BE2C (cell line): ENCODE measurements around the gene FBXW8. TPM values are rescaled to one million over a fixed set of nuclear protein-coding genes. Genes with fewer than 3 reads are reported as not detected.

ENCODE experiments used
- DNase-seq: peaks from one replicate; pipeline ENCODE4 v3.0.0-alpha.2; 2020
- H3K27me3 ChIP-seq: fragments of 250-450 bp; sonication (Bioruptor Pico); 2 replicates; pipeline ENCODE4 v1.5.1; 2020; ENCODE audit warnings: mild to moderate bottlenecking
- H3K36me3 ChIP-seq: fragments of 250-450 bp; sonication (Bioruptor Pico); 2 replicates; pipeline ENCODE4 v1.5.1; 2020; ENCODE audit warnings: mild to moderate bottlenecking
- H3K4me1 ChIP-seq: fragments of 250-450 bp; sonication (Bioruptor Pico); 2 replicates; pipeline ENCODE4 v1.5.1; 2020
- H3K4me3 ChIP-seq: 2 replicates; pipeline ENCODE4 v1.5.1; 2011; ENCODE audit warnings: low read depth, low read length
- H3K9me3 ChIP-seq: fragments of 250-450 bp; sonication (Bioruptor Pico); 2 replicates; pipeline ENCODE4 v1.5.1; 2020
- polyA plus RNA-seq: library from polyadenylated mRNA; unstranded; fragments of >200 nt; gene quantifications from one replicate; pipeline ENCODE4 v1.2.1, GENCODE V29; 2012; ENCODE audit warnings: low read depth, missing spikeins; ENCODE audit not compliant: insufficient read length, insufficient read depth
- TF ChIP-seq, protein P1 (sequence below): IDR thresholded peaks from 2 replicates; pipeline ENCODE4 v1.5.1; 2012; ENCODE audit warnings: mild to moderate bottlenecking, low read depth, low read length

FBXW8 gene, protein sequence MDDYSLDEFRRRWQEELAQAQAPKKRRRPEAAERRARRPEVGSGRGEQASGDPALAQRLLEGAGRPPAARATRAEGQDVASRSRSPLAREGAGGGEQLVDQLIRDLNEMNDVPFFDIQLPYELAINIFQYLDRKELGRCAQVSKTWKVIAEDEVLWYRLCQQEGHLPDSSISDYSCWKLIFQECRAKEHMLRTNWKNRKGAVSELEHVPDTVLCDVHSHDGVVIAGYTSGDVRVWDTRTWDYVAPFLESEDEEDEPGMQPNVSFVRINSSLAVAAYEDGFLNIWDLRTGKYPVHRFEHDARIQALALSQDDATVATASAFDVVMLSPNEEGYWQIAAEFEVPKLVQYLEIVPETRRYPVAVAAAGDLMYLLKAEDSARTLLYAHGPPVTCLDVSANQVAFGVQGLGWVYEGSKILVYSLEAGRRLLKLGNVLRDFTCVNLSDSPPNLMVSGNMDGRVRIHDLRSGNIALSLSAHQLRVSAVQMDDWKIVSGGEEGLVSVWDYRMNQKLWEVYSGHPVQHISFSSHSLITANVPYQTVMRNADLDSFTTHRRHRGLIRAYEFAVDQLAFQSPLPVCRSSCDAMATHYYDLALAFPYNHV
- polyA plus RNA-seq, result 17.9 TPM

DNA sequence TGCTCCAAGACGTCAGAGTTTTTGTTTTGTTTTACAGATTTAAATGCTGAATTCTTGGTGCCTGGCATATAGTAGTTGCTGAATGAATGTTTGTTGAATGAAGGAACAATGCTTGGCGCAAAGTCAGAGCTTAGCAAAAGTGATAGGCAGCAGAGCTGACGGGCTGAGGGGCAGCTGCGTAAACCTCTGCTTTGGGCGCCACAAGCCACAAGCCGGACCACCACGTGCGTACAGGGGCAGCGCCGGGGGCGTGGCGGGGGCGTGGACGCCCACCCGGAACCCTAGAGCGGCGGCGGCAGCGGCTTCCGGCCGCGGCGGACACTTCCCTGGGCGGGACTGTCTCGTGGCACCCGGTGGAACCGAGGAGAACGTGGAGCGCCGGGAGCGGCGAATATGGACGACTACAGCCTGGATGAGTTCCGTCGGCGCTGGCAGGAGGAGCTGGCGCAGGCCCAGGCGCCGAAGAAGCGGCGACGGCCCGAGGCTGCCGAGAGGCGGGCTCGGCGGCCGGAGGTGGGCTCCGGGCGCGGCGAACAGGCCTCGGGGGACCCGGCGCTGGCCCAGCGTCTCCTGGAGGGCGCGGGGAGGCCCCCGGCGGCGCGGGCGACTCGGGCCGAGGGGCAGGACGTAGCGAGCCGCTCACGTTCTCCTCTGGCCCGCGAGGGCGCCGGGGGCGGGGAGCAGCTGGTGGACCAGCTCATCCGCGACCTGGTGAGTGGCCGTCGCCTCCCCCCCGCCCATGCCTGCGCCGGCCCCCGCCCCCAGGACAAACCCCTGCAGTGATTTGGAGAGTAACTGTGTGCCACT lies at the start of gene FBXW8:
Gene FBXW8 (plus strand): TSS at position 306 of the 807 bp plus-strand sequence. CDS start 88 bp downstream, at position 394.
- DNase-seq, result peak; percentile 93
- Histone ChIP-seq H3K9me3 (no peaks in the 10 kb centered on the region), H3K27me3 (no peaks in the 10 kb centered on the region), H3K4me3 (peak within 1 kb of the TSS; percentile 75), H3K4me1 (no peaks in the 10 kb centered on the region), H3K36me3 (peaks cover 19% of the 10 kb centered on the region)
- TF ChIP-seq, protein P1, sequence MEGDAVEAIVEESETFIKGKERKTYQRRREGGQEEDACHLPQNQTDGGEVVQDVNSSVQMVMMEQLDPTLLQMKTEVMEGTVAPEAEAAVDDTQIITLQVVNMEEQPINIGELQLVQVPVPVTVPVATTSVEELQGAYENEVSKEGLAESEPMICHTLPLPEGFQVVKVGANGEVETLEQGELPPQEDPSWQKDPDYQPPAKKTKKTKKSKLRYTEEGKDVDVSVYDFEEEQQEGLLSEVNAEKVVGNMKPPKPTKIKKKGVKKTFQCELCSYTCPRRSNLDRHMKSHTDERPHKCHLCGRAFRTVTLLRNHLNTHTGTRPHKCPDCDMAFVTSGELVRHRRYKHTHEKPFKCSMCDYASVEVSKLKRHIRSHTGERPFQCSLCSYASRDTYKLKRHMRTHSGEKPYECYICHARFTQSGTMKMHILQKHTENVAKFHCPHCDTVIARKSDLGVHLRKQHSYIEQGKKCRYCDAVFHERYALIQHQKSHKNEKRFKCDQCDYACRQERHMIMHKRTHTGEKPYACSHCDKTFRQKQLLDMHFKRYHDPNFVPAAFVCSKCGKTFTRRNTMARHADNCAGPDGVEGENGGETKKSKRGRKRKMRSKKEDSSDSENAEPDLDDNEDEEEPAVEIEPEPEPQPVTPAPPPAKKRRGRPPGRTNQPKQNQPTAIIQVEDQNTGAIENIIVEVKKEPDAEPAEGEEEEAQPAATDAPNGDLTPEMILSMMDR, result no peak

DNA sequence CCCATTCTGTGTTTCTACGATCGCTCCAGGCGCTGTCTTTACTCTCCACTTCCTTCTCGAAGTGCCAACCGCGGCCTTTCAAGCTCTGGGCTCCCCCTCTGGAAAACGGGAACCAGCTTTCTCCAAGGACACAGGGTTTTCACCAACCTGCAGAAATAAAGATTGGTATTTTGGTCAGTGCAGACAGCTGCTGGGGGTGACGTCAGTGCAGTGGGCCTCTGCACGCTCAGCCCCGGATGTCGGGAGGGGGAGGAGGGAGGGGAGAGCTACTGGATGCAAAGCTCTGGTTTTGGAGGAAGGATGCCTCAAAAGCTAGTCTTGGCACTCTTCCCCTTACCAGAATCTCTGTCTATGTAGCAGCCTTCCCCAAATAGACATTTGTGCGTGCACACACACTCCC lies 49.4 kb upstream of the FBXW8 start:
- Histone ChIP-seq H3K27me3 (no peaks in the 10 kb centered on the region), H3K36me3 (no peaks in the 10 kb centered on the region), H3K4me1 (peaks cover 10% of the 10 kb centered on the region), H3K4me3 (no peak overlapping the region), H3K9me3 (no peaks in the 10 kb centered on the region)
- peak; percentile 77 for DNase-seq
- TF ChIP-seq, protein P1, result no peak

DNA sequence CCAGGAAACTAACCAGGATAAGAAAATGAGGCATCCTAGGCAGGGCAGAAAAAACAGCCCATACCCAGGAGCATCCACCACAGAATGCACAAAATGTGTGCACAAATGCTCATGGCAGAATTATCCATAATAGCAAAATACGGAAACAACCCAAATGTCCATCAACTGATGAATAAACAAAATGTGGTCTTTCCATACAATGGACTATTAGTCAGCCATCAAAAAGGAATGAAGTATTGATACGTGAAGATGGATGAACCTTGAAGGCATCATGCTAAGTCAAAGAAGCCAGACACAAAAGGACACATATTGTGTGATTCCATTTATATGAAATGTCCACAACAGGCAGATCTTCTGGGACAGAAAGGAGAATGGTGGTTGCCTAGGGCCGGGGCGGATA lies 48.6 kb upstream of the FBXW8 start:
- Histone ChIP-seq H3K4me3 (no peak overlapping the region), H3K4me1 (peaks cover 10% of the 10 kb centered on the region), H3K9me3 (no peaks in the 10 kb centered on the region), H3K27me3 (no peaks in the 10 kb centered on the region), H3K36me3 (no peaks in the 10 kb centered on the region)
- no peak for DNase-seq
- TF ChIP-seq, protein P1, result no peak

DNA sequence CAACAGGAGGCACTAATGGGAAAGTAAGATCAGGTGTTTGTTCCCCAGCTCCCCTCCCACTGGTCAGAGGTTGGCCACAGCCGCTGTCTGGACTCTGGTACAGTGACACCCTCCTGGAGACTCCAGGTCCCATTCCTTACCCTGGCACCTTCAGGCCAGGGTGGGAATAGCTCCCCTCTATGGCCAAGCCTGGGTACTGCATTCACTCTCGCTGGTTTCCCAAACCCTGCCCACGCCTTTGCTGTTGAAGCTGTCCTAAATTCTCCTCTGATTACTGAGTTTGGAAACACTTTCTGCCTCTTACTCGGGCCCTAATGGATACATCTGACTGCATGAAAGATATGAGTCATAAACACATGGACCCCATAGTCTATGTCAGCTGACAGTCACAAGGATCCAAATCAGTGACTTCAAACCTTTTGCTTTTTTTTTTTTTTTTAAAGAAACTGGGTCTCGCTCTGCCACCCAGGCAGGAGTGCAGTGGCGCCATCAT lies 47.4 kb upstream of the FBXW8 start:
- Histone ChIP-seq H3K27me3 (no peaks in the 10 kb centered on the region), H3K9me3 (no peaks in the 10 kb centered on the region), H3K4me1 (peaks cover 10% of the 10 kb centered on the region), H3K4me3 (no peak overlapping the region), H3K36me3 (no peaks in the 10 kb centered on the region)
- TF ChIP-seq, protein P1, result peak; percentile 78
- peak; percentile 23 for DNase-seq

DNA sequence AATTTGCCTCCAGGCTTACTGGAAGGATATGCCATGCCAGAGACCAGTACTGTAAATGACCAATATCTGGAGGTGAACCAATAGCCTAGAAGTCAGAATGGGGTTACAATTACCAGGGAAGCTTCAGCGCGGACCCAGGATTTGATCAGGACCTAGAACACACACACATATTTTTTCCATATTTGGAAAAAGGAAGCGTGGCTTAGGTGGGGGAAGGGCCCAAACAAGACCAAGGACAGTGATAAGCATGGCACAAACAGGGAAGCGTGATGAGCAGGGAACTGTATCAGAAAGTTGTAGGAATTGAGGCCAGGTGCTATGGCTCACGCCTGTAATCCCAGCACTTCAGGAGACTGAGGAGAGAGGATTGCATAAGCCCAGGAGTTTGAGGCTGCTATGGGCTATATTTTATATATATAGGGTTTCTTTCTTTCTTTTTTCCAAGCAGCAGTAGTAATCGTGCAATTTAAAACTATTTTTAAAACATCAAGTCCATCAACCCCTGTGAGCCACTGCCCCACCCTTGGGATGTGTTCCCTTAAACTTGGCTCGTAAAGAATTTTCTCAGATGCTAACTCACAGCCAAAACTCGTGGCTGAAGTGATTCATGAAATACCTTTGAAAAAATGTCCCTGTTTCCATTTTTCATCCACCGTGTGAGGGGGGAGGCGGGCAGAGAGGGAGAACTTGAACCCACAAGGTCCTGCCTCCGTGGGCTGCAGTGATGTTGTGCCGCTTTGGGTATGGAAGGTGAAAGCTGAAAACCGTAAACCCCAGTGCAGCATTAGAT lies 46.2 kb upstream of the FBXW8 start:
- DNase-seq, result no peak
- no peaks in the 10 kb centered on the region for H3K9me3 ChIP-seq
- TF ChIP-seq, protein P1, result no peak
- no peaks in the 10 kb centered on the region for H3K36me3 ChIP-seq
- peaks cover 10% of the 10 kb centered on the region; the same call in 1 of the 2 replicates for H3K4me1 ChIP-seq
- no peak overlapping the region for H3K4me3 ChIP-seq
- no peaks in the 10 kb centered on the region for H3K27me3 ChIP-seq
